ENCODE results near the gene NDUFAF8. TPM values are rescaled to one million over a fixed set of nuclear protein-coding genes. Genes with fewer than 3 reads are reported as not detected.

The NDUFAF8 gene
- total RNA-seq, 2 experiments from 2014 or later: 129 to 165 TPM

DNA sequence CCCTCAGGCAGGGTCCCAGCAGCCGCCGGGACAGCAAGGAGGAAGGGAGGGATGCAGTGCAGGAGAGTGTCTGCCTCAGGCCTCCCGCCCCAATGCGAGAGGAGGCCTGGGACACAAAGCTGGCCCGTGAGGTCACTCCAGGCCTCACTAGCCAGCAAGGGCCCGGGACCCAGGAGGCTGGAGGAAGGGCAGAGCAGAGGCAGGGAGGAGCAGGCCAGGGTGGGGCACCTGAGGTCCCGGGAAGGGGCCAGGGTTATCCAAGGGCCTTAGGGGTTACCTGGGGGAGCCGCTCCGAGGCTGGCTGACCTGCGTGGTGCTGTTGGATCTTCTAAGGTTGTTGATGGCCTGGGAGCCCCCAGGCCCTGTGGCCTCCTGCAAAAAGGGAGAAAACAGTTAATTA lies 30.5 kb upstream of the NDUFAF8 start:
- no peak for TF ChIP-seq EZH2phosphoT487 (IDR thresholded peaks at IDR 0.05; ENCODE audit: borderline replicate concordance, low read depth, low read length)
- TF ChIP-seq, protein P1, sequence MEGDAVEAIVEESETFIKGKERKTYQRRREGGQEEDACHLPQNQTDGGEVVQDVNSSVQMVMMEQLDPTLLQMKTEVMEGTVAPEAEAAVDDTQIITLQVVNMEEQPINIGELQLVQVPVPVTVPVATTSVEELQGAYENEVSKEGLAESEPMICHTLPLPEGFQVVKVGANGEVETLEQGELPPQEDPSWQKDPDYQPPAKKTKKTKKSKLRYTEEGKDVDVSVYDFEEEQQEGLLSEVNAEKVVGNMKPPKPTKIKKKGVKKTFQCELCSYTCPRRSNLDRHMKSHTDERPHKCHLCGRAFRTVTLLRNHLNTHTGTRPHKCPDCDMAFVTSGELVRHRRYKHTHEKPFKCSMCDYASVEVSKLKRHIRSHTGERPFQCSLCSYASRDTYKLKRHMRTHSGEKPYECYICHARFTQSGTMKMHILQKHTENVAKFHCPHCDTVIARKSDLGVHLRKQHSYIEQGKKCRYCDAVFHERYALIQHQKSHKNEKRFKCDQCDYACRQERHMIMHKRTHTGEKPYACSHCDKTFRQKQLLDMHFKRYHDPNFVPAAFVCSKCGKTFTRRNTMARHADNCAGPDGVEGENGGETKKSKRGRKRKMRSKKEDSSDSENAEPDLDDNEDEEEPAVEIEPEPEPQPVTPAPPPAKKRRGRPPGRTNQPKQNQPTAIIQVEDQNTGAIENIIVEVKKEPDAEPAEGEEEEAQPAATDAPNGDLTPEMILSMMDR (conservative IDR thresholded peaks at IDR 0.05; ENCODE audit: low read length): no peak
- Histone ChIP-seq H2AFZ (ENCODE audit: low read length) (no peak overlapping the region), H3K79me2 (ENCODE audit: insufficient read depth, low read depth, low read length) (no peaks in the 10 kb centered on the region), H3K4me1 (ENCODE audit: insufficient read depth, low read length, poor library complexity, severe bottlenecking) (peaks cover 12% of the 10 kb centered on the region), H4K20me1 (ENCODE audit: insufficient read depth, low read length) (no peaks in the 10 kb centered on the region), H3K9me2 (ENCODE audit: insufficient read depth, low read length) (no peaks in the 10 kb centered on the region), H3K27ac (ENCODE audit: low read depth, low read length, poor library complexity, severe bottlenecking) (no peak overlapping the region), H3K4me3 (ENCODE audit: low read depth, low read length, poor library complexity, severe bottlenecking) (no peak overlapping the region), H3K9me3 (ENCODE audit: low read length) (no peaks in the 10 kb centered on the region), H3K36me3 (ENCODE audit: insufficient read depth, low read length) (peaks cover 25% of the 10 kb centered on the region), H3K4me2 (ENCODE audit: low read length) (no peak overlapping the region)
- intact Hi-C loops (cut with micrococcal nuclease; ENCODE audit: unreplicated experiment): no loop called here
- BruUV-seq (replicated peaks): no TSS peak
- ChIA-PET CTCF (ENCODE audit: unreplicated experiment) (no interaction called here), POLR2A (no interaction called here)
- no peak for DNase-seq (ENCODE audit: low spot score)

DNA sequence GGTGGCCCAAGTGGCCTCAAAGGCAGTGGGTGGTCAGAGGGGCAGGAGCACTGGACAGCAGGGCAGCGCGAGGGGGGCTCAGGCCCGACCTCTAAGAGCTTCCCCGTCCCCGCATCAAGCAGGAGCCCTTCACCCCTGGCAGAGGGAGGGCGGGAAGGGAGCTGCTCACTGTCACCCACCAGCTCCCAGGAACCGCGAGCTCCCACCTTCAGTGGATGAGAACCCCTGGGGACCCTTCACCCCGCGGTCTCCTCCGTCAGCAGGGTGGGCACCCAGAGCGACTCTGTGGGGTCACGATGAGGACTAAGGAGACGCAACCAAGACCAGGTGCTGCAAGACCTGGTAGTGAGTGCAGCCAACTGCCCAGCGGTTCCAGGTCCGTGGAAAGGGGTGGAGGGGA lies 30.0 kb upstream of the NDUFAF8 start:
- Histone ChIP-seq H4K20me1 (ENCODE audit: insufficient read depth, low read length) (no peaks in the 10 kb centered on the region), H3K36me3 (ENCODE audit: insufficient read depth, low read length) (peaks cover 22% of the 10 kb centered on the region), H3K9me2 (ENCODE audit: insufficient read depth, low read length) (no peaks in the 10 kb centered on the region), H2AFZ (ENCODE audit: low read length) (no peak overlapping the region), H3K9me3 (ENCODE audit: low read length) (no peaks in the 10 kb centered on the region), H3K4me3 (ENCODE audit: low read depth, low read length, poor library complexity, severe bottlenecking) (no peak overlapping the region), H3K4me2 (ENCODE audit: low read length) (no peak overlapping the region), H3K4me1 (ENCODE audit: insufficient read depth, low read length, poor library complexity, severe bottlenecking) (peaks cover 12% of the 10 kb centered on the region), H3K27ac (ENCODE audit: low read depth, low read length, poor library complexity, severe bottlenecking) (no peak overlapping the region), H3K79me2 (ENCODE audit: insufficient read depth, low read depth, low read length) (no peaks in the 10 kb centered on the region)
- BruUV-seq (replicated peaks): no TSS peak
- POLR2A ChIA-PET: no interaction called here
- no peak for DNase-seq (ENCODE audit: low spot score)
- CTCF ChIA-PET (ENCODE audit: unreplicated experiment): no interaction called here
- intact Hi-C loops (cut with micrococcal nuclease; ENCODE audit: unreplicated experiment): no loop called here
- TF ChIP-seq, protein P1 (conservative IDR thresholded peaks at IDR 0.05; ENCODE audit: low read length): no peak
- no peak for TF ChIP-seq EZH2phosphoT487 (IDR thresholded peaks at IDR 0.05; ENCODE audit: borderline replicate concordance, low read depth, low read length)

DNA sequence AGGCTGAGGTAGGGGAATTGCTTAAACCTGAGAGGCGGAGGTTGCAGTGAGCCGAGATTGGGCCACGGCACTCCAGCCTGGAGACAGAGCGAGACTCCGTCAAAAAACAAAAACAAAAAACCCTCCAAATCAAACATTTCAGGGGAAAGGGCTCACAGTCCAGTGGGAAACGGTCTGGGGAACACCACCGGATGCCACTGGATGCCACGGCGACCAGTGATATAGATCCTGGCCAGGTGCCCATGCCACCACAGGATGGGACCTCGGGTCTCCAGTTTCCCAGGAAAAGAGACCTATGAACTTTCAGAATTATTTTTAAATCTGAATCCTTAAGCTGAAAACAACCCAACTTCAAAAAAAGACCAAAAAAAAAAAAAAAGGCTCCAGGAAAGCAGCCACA lies 28.7 kb upstream of the NDUFAF8 start:
- Histone ChIP-seq H3K4me2 (ENCODE audit: low read length) (no peak overlapping the region), H3K4me3 (ENCODE audit: low read depth, low read length, poor library complexity, severe bottlenecking) (no peak overlapping the region), H3K4me1 (ENCODE audit: insufficient read depth, low read length, poor library complexity, severe bottlenecking) (peaks cover 12% of the 10 kb centered on the region), H2AFZ (ENCODE audit: low read length) (no peak overlapping the region), H3K27ac (ENCODE audit: low read depth, low read length, poor library complexity, severe bottlenecking) (no peak overlapping the region), H3K9me3 (ENCODE audit: low read length) (no peaks in the 10 kb centered on the region), H4K20me1 (ENCODE audit: insufficient read depth, low read length) (no peaks in the 10 kb centered on the region), H3K79me2 (ENCODE audit: insufficient read depth, low read depth, low read length) (no peaks in the 10 kb centered on the region), H3K9me2 (ENCODE audit: insufficient read depth, low read length) (no peaks in the 10 kb centered on the region), H3K36me3 (ENCODE audit: insufficient read depth, low read length) (peaks cover 11% of the 10 kb centered on the region)
- TF ChIP-seq, protein P1 (conservative IDR thresholded peaks at IDR 0.05; ENCODE audit: low read length): no peak
- TF ChIP-seq EZH2phosphoT487 (IDR thresholded peaks at IDR 0.05; ENCODE audit: borderline replicate concordance, low read depth, low read length): no peak
- POLR2A ChIA-PET: no interaction called here
- DNase-seq (ENCODE audit: low spot score): no peak
- CTCF ChIA-PET (ENCODE audit: unreplicated experiment): no interaction called here
- BruUV-seq (replicated peaks): no TSS peak
- intact Hi-C loops (cut with micrococcal nuclease; ENCODE audit: unreplicated experiment): no loop called here
